ENCODE measurements around the gene RPL28.
"Not testable (repeated sequence)": the region's sequence is repeated elsewhere in the genome, so short reads cannot be mapped to it uniquely, and the experiment has no call there.

RPL28 gene

DNA sequence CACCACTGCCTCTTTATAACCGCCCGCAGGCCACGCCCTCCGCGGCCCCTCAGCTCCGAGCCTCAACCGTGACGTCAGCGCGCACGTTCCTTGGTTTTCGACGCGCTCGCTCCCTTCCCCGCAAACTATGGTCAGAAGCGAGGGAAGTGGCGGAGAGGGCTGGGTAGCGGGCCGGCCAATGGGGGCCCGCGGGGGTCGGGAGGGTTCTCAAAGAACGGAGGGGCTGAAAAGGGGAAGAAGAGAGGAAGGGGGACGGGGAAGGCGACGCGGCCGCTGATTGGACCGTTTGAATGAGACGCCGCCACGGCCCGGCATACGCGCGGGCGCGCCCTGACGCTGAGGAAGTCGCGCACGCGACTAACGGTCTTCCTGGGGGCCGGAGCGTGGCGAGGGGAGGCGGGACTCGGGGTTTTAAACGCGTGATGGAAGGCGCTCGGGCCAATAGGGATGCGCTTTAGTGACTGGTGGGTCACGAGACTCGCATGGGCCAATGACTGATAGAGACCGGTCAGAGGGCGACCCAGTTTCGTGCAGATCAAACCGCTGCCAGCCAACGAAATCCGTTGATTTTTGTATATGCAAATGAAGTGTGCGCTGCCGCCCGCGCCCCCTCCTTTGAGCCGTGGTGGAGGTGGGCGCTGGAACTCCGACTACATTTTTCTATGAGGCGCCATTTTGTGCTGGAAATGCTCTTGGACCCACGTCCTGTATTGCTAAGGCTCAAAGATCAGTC lies 22.2 kb downstream of the RPL28 start:
- DNase-seq (ENCODE audit: low read depth in 1 of 2, low spot score in 1 of 2), result peak; percentile 99
- no peaks in the 10 kb centered on the region for H3K27me3 ChIP-seq (ENCODE audit: insufficient read depth, poor library complexity, severe bottlenecking)
- TF ChIP-seq SPI1 (IDR thresholded peaks at IDR 0.05; ENCODE audit: borderline replicate concordance, low read depth), result peak; percentile 81
- no peak for TF ChIP-seq CTCF (IDR thresholded peaks at IDR 0.05; ENCODE audit: insufficient read depth, low read length)
- TF ChIP-seq REST (IDR thresholded peaks at IDR 0.05; ENCODE audit: insufficient replicate concordance, low read depth), result no peak
- peak overlapping the region; percentile 98 for H3K27ac ChIP-seq (replicated peaks)
- peak overlapping the region; percentile 91 for H3K4me3 ChIP-seq (replicated peaks; ENCODE audit: insufficient read depth, low read length)

DNA sequence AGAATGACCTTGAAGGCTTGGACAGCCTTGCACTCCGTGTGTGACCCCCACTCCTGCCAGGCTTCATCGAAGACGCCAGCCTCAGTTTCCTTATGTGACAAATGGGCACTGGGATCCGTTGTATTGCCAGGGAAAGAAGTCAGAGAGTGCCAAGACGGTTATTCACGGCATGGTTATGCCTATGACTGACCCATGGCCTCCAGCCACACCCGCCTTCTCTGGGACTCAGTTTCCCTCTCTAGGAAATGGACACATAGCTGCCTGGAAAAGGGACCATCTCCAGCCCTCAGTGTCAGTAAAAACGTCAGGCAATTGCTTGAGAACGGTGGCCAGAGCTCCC lies 22.8 kb downstream of the RPL28 start:
- H3K27me3 ChIP-seq (ENCODE audit: insufficient read depth, poor library complexity, severe bottlenecking), result no peaks in the 10 kb centered on the region
- TF ChIP-seq SPI1 (IDR thresholded peaks at IDR 0.05; ENCODE audit: borderline replicate concordance, low read depth) (no peak), GABPA (IDR thresholded peaks at IDR 0.05; ENCODE audit: low read depth) (no peak), POLR2AphosphoS5 (IDR thresholded peaks at IDR 0.05; ENCODE audit: low read depth) (no peak), REST (IDR thresholded peaks at IDR 0.05; ENCODE audit: insufficient replicate concordance, low read depth) (no peak), CTCF (IDR thresholded peaks at IDR 0.05; ENCODE audit: insufficient read depth, low read length) (no peak)
- DNase-seq (ENCODE audit: low read depth in 1 of 2, low spot score in 1 of 2), result no peak
- peak overlapping the region; percentile 98 for H3K27ac ChIP-seq (replicated peaks)
- peak overlapping the region; percentile 1; the same call in 1 of the 2 replicates for H3K4me3 ChIP-seq (replicated peaks; ENCODE audit: insufficient read depth, low read length)

GRCh38 chr19:55409179-55409578 lies 23.4 kb downstream of the RPL28 start:
- not testable (repeated sequence) for H3K27me3 ChIP-seq (ENCODE audit: insufficient read depth, poor library complexity, severe bottlenecking); H3K27ac ChIP-seq (replicated peaks); H3K4me3 ChIP-seq (replicated peaks; ENCODE audit: insufficient read depth, low read length); DNase-seq (ENCODE audit: low read depth in 1 of 2, low spot score in 1 of 2)

DNA sequence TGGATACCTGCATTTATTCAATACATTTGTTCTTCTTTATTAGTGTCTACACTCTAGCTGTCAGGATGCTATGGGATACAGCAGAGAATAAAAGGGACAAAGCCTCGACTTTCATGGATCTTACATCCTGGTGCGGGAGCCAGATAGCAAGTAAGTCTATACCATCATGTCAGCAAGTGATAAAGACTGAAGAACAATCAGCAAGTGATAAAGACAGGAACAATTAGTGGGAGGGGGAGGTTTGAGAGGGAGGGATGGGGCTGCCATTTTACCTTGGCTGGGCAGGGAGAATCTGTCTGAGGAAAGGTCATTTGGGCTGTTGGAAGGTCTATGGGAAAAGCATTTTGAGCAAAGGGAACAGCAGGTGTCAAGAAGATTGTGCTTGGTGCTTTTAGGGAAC lies 24.4 kb downstream of the RPL28 start:
- H3K27ac ChIP-seq (replicated peaks), result no peak overlapping the region

GRCh38 chr19:55418185-55418584 lies 32.5 kb downstream of the RPL28 start:
- no peak overlapping the region for H3K4me3 ChIP-seq (replicated peaks; ENCODE audit: insufficient read depth, low read length)
- no peak overlapping the region for H3K27ac ChIP-seq (replicated peaks)
- TF ChIP-seq REST (IDR thresholded peaks at IDR 0.05; ENCODE audit: insufficient replicate concordance, low read depth), result no peak
- TF ChIP-seq CTCF (IDR thresholded peaks at IDR 0.05; ENCODE audit: insufficient read depth, low read length), result peak; percentile 76
- no peak for TF ChIP-seq SPI1 (IDR thresholded peaks at IDR 0.05; ENCODE audit: borderline replicate concordance, low read depth)
- no peak for TF ChIP-seq GABPA (IDR thresholded peaks at IDR 0.05; ENCODE audit: low read depth)
- TF ChIP-seq POLR2AphosphoS5 (IDR thresholded peaks at IDR 0.05; ENCODE audit: low read depth), result no peak
- DNase-seq (ENCODE audit: low read depth in 1 of 2, low spot score in 1 of 2), result peak in 1 of 2 experiments; percentile 68
- H3K27me3 ChIP-seq (ENCODE audit: insufficient read depth, poor library complexity, severe bottlenecking), result no peaks in the 10 kb centered on the region

More for the DNA sequence above, 24.4 kb downstream of the RPL28 start:
- TF ChIP-seq POLR2AphosphoS5 (IDR thresholded peaks at IDR 0.05; ENCODE audit: low read depth), result no peak
- Histone ChIP-seq H3K27me3 (ENCODE audit: insufficient read depth, poor library complexity, severe bottlenecking) (no peaks in the 10 kb centered on the region), H3K4me3 (replicated peaks; ENCODE audit: insufficient read depth, low read length) (no peak overlapping the region)
- no peak for DNase-seq (ENCODE audit: low read depth in 1 of 2, low spot score in 1 of 2)
